ENCODE measurements around the gene PPP6R1.

- TF ChIP-seq CTCF (IDR thresholded peaks at IDR 0.05 in 2 of 3, conservative IDR thresholded peaks at IDR 0.05 in 1 of 3; ENCODE audit: borderline replicate concordance in 1 of 3, insufficient read depth in 1 of 3, low read depth in 2 of 3, low read length in 2 of 3): no peak
- no peak for TF ChIP-seq ZFX (IDR thresholded peaks at IDR 0.05)
- TF ChIP-seq ZNF274 (IDR thresholded peaks at IDR 0.05; ENCODE audit: low read depth, low read length): no peak
- no peak for TF ChIP-seq POLR2AphosphoS5 (IDR thresholded peaks at IDR 0.05; ENCODE audit: low read depth, low read length)
- no peak for TF ChIP-seq FOSL1 (IDR thresholded peaks at IDR 0.05; ENCODE audit: low read depth)
- no peak for TF ChIP-seq YY1 (IDR thresholded peaks at IDR 0.05; ENCODE audit: extremely low read depth, insufficient replicate concordance, low read depth, low read length)
- no peak for TF ChIP-seq MAX (IDR thresholded peaks at IDR 0.05)
- TF ChIP-seq POLR2A (IDR thresholded peaks at IDR 0.05; ENCODE audit: borderline replicate concordance, extremely low read depth, insufficient read depth, insufficient read length): no peak
- no peak for TF ChIP-seq ELF1 (IDR thresholded peaks at IDR 0.05; ENCODE audit: borderline replicate concordance, low read depth)
- TF ChIP-seq ZBTB33 (IDR thresholded peaks at IDR 0.05; ENCODE audit: extremely low read depth, insufficient replicate concordance, low read length): no peak
Observed at GRCh38 chr19:55285229-55285890, 26.5 kb upstream of the PPP6R1 start.
